PFSK-1 (cell line): ENCODE data around the gene SLC2A4.

Experiments used
- POLR2AphosphoS5 ChIP-seq: IDR thresholded peaks from 2 replicates; pipeline ENCODE4 v1.6.1; 2012; ENCODE audit warnings: low read depth, mild to moderate bottlenecking, control low read depth, low read length, moderate library complexity
- REST ChIP-seq, 2 experiments: IDR thresholded peaks; 2 replicates each; pipeline versions ENCODE4 v1.6.1 to v1.8.0; 2011 to 2012; ENCODE audit warnings: low read depth in 2 of 2, low read length in 2 of 2, control low read depth in 1 of 2, inconsistent platforms in 1 of 2, mild to moderate bottlenecking in 1 of 2, moderate library complexity in 1 of 2; ENCODE audit not compliant: insufficient read depth in 1 of 2
- TAF1 ChIP-seq: IDR thresholded peaks from 2 replicates; pipeline ENCODE4 v1.6.1; 2012; ENCODE audit warnings: low read length, control low read depth, borderline replicate concordance; ENCODE audit not compliant: insufficient read depth

- TF ChIP-seq TAF1 (no peak), REST (IDR thresholded peaks at IDR 0.05; ENCODE audit: insufficient read depth in 1 of 2, low read depth in 2 of 2, low read length in 2 of 2) (no peak), POLR2AphosphoS5 (no peak)
Measured at GRCh38 chr17:7292194-7292593, 10.7 kb downstream of the SLC2A4 start.
